WTC11 (cell line): Measurements from ENCODE around the gene LDHB. TPM values are rescaled to one million over a fixed set of nuclear protein-coding genes. Genes with fewer than 3 reads are reported as not detected.

Source experiments
- ATAC-seq: fragments of 200-7000 bp; cut with Tn5 transposase; 2 replicates; pipeline ENCODE4 v1.10.0; 2021; ENCODE audit warnings: mild to moderate bottlenecking, moderate library complexity
- CTCF ChIA-PET: fragments of 300-600 bp; sonication (Branson Sonifier 250); formaldehyde crosslinking; loops from one replicate; lab custom pipeline; 2021; ENCODE audit warnings: antibody characterized with exemption; lab: Charles Lee
- POLR2A ChIA-PET: fragments of 350-600 bp; sonication (Branson Sonifier 250); formaldehyde crosslinking; loops from one replicate; lab custom pipeline; 2021; ENCODE audit warnings: antibody characterized with exemption; lab: Charles Lee
- DNase-seq: peaks from one replicate; pipeline ENCODE4 v3.0.0; 2021; ENCODE audit warnings: low spot score
- H3K27ac Mint-ChIP-seq: 2 replicates; pipeline ENCODE4 v1.8.0; 2021; ENCODE audit warnings: mixed read lengths
- H3K27me3 Mint-ChIP-seq: 2 replicates; pipeline ENCODE4 v1.8.0; 2021; ENCODE audit warnings: low read depth, mild to moderate bottlenecking, moderate library complexity, mixed read lengths
- H3K36me3 Mint-ChIP-seq: 2 replicates; pipeline ENCODE4 v1.8.0; 2021; ENCODE audit warnings: mixed read lengths
- H3K4me1 Mint-ChIP-seq: 2 replicates; pipeline ENCODE4 v1.8.0; 2022; ENCODE audit warnings: mixed read lengths
- H3K4me3 Mint-ChIP-seq: 2 replicates; pipeline ENCODE4 v1.8.0; 2021; ENCODE audit warnings: mild to moderate bottlenecking, moderate library complexity, mixed read lengths
- H3K9me3 Mint-ChIP-seq: 2 replicates; pipeline ENCODE4 v1.8.0; 2021; ENCODE audit warnings: mixed read lengths
- AFF4 ChIP-seq: sonication (generic); formaldehyde crosslinking; IDR thresholded peaks from 2 replicates; pipeline ENCODE4 v1.8.1; 2023; ENCODE audit warnings: mild to moderate bottlenecking, missing genetic modification reagents, borderline replicate concordance
- CREM ChIP-seq: sonication (generic); formaldehyde crosslinking; IDR thresholded peaks from 2 replicates; pipeline ENCODE4 v1.8.1; 2022; ENCODE audit warnings: mild to moderate bottlenecking, missing genetic modification reagents, moderate library complexity
- E2F4 ChIP-seq: sonication (generic); formaldehyde crosslinking; IDR thresholded peaks from 2 replicates; pipeline ENCODE4 v1.8.1; 2022; ENCODE audit warnings: low read depth, mild to moderate bottlenecking, moderate library complexity, missing genetic modification reagents, borderline replicate concordance
- ETV6 ChIP-seq: sonication (generic); formaldehyde crosslinking; IDR thresholded peaks from 2 replicates; pipeline ENCODE4 v1.8.1; 2022; ENCODE audit warnings: mild to moderate bottlenecking, missing genetic modification reagents
- FOXP1 ChIP-seq: sonication (generic); formaldehyde crosslinking; IDR thresholded peaks from 2 replicates; pipeline ENCODE4 v1.8.0; 2022; ENCODE audit warnings: missing genetic modification reagents, mild to moderate bottlenecking, moderate library complexity, borderline replicate concordance
- MLX ChIP-seq: sonication (generic); formaldehyde crosslinking; IDR thresholded peaks from 2 replicates; pipeline ENCODE4 v1.8.1; 2023; ENCODE audit warnings: mild to moderate bottlenecking, missing genetic modification reagents, moderate library complexity
- MYBL2 ChIP-seq: sonication (generic); formaldehyde crosslinking; IDR thresholded peaks from 2 replicates; pipeline ENCODE4 v1.8.1; 2023; ENCODE audit warnings: mild to moderate bottlenecking, moderate library complexity, missing genetic modification reagents
- RELA ChIP-seq: sonication (generic); formaldehyde crosslinking; IDR thresholded peaks from 2 replicates; pipeline ENCODE4 v1.8.1; 2022; ENCODE audit warnings: missing genetic modification reagents, mild to moderate bottlenecking, borderline replicate concordance
- ZNF121 ChIP-seq: sonication (generic); formaldehyde crosslinking; IDR thresholded peaks from 2 replicates; pipeline ENCODE4 v1.8.0; 2023; ENCODE audit warnings: missing genetic modification reagents
- ZNF317 ChIP-seq: sonication (generic); formaldehyde crosslinking; IDR thresholded peaks from 2 replicates; pipeline ENCODE4 v1.8.1; 2023; ENCODE audit warnings: low read depth, mild to moderate bottlenecking, moderate library complexity, missing genetic modification reagents, borderline replicate concordance
- total RNA-seq: library from RNA; stranded (reverse); gene quantifications from 3 replicates; pipeline ENCODE4 v1.2.3, GENCODE V29; 2021
- TF ChIP-seq, protein P1 (sequence below): fragments of 250-450 bp; sonication (Bioruptor Pico); IDR thresholded peaks from 2 replicates; pipeline ENCODE4 v1.9.0; 2021; ENCODE audit warnings: mild to moderate bottlenecking
- TF ChIP-seq, protein P2 (sequence below): sonication (generic); formaldehyde crosslinking; IDR thresholded peaks from 2 replicates; pipeline ENCODE4 v1.8.0; 2023; ENCODE audit warnings: missing genetic modification reagents
- TF ChIP-seq, protein P3 (sequence below): fragments of 250-450 bp; sonication (Bioruptor Pico); IDR thresholded peaks from 2 replicates; pipeline ENCODE4 v1.9.0; 2021; ENCODE audit warnings: moderate library complexity, mild to moderate bottlenecking, inconsistent platforms, borderline replicate concordance
- TF ChIP-seq, protein P4 (sequence below): sonication (generic); formaldehyde crosslinking; IDR thresholded peaks from 2 replicates; pipeline ENCODE4 v1.8.1; 2023; ENCODE audit warnings: mild to moderate bottlenecking, missing genetic modification reagents

Gene LDHB
- total RNA-seq, 1 experiment from 2014 or later, result 1,504 TPM

GRCh38 chr12:21666722-21667121 lies 9.1 kb upstream of the LDHB start (continued):
- TF ChIP-seq AFF4 (CRISPR knock-in tag) (no peak), FOXP1 (no peak), ZNF317 (CRISPR knock-in tag) (no peak), E2F4 (CRISPR knock-in tag) (no peak)
- TF ChIP-seq, protein P1, sequence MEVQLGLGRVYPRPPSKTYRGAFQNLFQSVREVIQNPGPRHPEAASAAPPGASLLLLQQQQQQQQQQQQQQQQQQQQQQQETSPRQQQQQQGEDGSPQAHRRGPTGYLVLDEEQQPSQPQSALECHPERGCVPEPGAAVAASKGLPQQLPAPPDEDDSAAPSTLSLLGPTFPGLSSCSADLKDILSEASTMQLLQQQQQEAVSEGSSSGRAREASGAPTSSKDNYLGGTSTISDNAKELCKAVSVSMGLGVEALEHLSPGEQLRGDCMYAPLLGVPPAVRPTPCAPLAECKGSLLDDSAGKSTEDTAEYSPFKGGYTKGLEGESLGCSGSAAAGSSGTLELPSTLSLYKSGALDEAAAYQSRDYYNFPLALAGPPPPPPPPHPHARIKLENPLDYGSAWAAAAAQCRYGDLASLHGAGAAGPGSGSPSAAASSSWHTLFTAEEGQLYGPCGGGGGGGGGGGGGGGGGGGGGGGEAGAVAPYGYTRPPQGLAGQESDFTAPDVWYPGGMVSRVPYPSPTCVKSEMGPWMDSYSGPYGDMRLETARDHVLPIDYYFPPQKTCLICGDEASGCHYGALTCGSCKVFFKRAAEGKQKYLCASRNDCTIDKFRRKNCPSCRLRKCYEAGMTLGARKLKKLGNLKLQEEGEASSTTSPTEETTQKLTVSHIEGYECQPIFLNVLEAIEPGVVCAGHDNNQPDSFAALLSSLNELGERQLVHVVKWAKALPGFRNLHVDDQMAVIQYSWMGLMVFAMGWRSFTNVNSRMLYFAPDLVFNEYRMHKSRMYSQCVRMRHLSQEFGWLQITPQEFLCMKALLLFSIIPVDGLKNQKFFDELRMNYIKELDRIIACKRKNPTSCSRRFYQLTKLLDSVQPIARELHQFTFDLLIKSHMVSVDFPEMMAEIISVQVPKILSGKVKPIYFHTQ (CRISPR knock-in tag), result no peak
- TF ChIP-seq, protein P2, sequence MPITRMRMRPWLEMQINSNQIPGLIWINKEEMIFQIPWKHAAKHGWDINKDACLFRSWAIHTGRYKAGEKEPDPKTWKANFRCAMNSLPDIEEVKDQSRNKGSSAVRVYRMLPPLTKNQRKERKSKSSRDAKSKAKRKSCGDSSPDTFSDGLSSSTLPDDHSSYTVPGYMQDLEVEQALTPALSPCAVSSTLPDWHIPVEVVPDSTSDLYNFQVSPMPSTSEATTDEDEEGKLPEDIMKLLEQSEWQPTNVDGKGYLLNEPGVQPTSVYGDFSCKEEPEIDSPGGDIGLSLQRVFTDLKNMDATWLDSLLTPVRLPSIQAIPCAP (CRISPR knock-in tag), result no peak

GRCh38 chr12:21665816-21666215 lies 8.2 kb upstream of the LDHB start:
- ATAC-seq, result no peak
- POLR2A ChIA-PET, result no interaction called here
- peaks cover 4% of the 10 kb centered on the region; the same call in 1 of the 2 replicates for H3K9me3 Mint-ChIP-seq
- TF ChIP-seq CREM (CRISPR knock-in tag) (no peak), RELA (CRISPR knock-in tag) (no peak), ETV6 (CRISPR knock-in tag) (no peak), MYBL2 (CRISPR knock-in tag) (no peak), ZNF121 (no peak), MLX (CRISPR knock-in tag) (no peak)
- TF ChIP-seq, protein P3, sequence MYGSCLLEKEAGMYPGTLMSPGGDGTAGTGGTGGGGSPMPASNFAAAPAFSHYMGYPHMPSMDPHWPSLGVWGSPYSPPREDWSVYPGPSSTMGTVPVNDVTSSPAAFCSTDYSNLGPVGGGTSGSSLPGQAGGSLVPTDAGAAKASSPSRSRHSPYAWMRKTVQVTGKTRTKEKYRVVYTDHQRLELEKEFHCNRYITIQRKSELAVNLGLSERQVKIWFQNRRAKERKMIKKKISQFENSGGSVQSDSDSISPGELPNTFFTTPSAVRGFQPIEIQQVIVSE (CRISPR knock-in tag), result no peak
- TF ChIP-seq, protein P4, sequence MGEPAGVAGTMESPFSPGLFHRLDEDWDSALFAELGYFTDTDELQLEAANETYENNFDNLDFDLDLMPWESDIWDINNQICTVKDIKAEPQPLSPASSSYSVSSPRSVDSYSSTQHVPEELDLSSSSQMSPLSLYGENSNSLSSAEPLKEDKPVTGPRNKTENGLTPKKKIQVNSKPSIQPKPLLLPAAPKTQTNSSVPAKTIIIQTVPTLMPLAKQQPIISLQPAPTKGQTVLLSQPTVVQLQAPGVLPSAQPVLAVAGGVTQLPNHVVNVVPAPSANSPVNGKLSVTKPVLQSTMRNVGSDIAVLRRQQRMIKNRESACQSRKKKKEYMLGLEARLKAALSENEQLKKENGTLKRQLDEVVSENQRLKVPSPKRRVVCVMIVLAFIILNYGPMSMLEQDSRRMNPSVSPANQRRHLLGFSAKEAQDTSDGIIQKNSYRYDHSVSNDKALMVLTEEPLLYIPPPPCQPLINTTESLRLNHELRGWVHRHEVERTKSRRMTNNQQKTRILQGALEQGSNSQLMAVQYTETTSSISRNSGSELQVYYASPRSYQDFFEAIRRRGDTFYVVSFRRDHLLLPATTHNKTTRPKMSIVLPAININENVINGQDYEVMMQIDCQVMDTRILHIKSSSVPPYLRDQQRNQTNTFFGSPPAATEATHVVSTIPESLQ, result no peak
- TF ChIP-seq, all 79 proteins: peak for 0
- CTCF ChIA-PET, result interaction anchor here (0.7 kb wide), 1 partner anchor 22 kb away, joined by 6 read pairs; no protein-coding TSS in a partner anchor
- Mint-ChIP-seq H3K27me3 (no peaks in the 10 kb centered on the region), H3K4me1 (no peaks in the 10 kb centered on the region), H3K4me3 (no peak overlapping the region), H3K36me3 (no peaks in the 10 kb centered on the region), H3K27ac (no peak overlapping the region)
- DNase-seq, result no peak
